ENCODE results near the gene NXT2.
"Not testable (repeated sequence)": the region's sequence is repeated elsewhere in the genome, so short reads cannot be mapped to it uniquely, and the experiment has no call there.

NXT2 gene

DNA sequence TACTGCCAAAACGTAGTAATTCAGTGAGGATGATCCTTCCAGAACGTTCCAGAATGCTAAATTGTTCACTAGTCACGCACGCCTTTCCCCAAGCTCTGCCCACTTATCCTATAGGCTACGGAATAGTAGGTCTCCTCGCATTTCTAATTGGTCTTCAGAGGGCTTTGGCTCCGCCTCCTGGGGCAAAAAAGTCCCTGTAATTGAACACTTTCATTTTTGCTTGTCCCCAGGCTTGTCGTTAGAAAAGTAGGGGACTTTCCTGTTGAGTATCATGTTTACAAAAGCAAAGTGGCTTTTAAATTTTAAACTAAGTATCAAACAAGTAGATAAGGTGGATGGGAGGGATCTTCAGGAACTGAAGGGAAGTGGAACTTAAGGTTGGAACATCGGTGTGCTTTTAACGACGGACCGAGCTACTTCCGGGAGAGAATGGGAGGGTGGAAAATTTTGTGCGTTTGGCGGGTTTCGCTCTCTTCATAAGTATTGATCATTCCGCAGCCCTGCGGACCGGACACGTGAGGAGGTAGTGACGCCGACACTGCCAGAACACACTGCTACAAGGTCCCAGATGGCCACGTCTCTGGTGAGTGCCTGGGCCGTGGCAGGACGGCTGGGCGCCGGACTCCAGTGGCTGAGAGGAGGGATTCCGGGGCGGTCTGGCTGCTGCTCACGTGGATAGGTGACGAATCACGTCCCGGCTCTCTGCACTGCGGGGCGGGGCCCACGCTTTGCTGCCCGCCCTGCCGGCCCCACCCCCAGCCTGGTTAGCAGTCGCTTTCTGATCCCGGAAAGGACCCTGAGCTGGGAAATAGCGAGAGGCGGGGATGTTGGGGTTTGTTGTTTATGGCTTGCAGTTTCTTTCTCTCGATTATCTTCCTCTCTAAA lies at the start of gene NXT2:
TSS of gene NXT2 (plus strand) at position 406 of the 885 bp plus-strand sequence. CDS start at position 569, 163 bp downstream.
- peak; percentile 88 for DNase-seq

DNA sequence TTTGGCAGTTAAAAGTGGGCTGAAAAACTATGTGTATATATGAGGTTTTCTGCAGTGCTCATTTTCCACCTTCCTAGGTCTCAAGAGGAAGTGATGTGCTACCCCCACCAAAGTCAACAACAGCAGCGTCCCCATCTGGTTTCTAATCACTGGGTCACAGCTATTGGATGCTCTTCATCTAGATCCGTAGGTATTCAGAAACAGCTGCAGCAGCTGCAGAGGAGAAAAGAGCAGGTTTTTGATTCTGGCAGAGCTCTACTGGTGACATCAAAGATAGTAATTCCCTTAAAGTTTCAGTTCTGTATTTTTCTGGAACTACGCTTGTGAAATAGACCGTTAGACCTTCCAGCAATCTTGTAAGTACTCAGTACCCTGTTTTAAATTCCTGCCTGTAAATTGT lies 49.0 kb upstream of the NXT2 start:
- DNase-seq: no peak

DNA sequence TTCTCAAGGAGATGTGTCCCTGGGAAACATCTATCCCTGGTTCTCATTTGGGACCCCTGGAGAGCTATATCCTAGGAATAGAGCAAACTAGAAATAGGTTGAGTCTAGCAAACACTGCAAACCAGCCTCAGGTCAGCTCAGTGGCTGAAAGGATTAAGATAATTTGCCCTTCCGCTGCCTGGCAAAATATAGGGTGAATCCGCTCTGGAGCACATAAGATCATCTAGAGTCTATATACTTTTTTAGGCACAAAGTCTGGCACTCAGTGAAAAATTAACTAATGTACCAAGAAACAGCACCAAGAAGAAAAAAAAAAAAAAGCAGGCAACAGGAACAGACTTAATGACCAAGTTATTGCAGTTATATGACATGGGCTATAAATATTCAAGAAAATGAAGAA lies 47.5 kb upstream of the NXT2 start:
- DNase-seq: no peak

DNA sequence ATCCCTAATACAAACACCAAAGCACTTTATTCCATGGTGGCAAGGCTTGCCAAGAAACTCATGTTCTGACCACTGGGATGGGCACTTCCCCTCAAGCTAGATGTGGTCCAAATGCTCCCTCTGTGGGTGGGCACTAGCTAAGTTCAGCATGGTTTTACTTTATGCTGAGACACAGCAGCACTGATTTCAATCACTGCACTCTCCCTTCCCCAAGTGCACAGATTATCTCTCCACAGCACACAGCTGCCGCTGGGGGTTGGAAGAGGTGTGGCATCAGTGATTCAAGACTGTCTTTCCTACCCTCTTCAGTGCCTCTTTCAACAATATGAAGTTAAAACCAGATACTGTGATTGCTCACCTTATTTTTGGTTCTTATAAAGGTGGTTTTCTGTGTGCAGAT lies 38.2 kb upstream of the NXT2 start:
- DNase-seq: no peak

DNA sequence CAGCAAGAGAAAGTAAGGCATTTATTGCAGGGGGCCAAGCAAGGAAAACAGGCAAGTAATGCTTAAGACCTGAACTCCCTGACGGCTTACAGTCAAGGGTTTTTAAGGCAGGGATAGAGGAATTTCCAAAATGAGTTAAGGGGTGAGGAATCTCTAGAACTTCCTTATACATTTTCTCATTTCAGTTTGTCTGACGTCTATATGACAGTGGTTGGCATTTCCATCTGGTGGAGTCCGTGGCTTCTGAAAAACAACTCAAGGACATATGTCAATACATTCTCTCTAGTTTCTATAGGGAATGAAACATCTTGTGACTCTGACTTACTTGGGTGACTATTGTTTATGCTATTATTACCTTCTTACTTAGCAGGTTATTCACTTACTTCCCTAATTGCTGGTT lies 35.5 kb upstream of the NXT2 start:
- DNase-seq: no peak

DNA sequence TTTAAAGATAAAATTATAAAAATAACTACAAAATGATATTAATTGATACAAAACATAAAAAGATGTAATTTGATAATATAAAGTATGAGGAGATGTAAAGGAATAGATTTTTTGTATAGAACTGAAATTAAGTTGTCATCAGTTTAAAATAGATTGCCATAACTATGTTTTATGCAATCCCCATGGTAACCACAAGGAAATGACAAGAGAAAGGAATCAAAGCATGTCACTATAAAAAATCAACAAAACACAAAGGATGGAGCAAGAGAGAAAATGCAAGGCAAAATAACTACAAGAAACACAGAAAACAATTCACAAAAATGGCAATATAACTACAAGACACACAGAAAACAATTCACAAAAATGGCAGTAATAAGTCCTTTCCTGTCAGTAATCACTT lies 27.7 kb upstream of the NXT2 start:
- DNase-seq: no peak

DNA sequence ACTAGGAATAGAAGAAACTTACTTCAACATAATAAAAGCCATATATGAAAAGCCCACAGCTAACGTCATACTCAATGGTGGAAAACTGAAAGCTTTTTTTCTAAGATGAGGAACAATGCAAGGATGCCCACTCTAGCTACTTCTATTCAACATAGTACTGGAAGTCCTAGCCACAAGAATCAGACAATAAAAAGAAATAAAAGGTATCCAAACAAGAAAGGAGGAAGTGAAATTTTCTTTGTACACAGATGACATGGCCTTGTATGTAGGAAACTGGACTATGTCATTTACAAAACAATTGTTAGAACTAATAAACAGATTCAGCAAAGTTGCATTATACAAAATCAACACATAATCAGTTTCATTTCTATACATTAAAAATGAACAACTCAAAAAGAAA lies 25.5 kb upstream of the NXT2 start:
- no peak for DNase-seq

DNA sequence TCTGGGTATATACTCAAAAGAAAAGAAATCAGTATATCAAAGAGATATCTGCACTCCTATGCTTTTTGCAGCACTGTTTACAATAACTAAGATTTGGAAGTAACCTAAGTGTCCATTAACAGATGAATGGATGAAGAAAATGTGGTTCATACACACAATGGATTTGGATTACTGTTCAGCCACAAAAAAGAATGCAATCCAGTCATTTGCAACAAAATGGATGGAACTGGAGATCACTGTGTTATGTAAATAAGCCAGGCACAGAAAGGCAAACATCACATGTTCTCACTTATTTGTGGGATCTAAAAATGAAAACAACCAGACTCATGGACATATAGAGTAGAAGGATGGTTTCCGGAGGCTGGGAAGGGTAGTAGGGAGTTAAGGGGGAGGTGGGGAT lies 17.6 kb upstream of the NXT2 start:
- no peak for DNase-seq

DNA sequence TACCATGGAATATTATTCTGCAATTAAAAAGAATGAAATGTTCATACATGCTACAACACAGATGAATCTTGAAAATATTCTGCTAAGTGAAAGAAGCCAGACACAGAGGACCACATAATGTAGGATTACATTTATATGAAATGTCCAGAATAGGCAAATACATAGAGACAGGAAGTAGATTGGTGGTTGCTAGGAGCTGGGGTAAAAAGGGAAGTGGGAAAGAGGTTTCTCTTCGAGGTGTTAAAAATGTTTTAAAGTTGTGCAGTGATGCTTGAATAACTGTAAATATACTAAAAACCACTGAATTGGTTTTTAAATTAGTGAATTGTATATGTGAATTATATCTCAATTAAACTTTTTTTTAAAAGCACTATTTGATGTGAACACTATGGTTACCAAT lies 3.6 kb upstream of the NXT2 start:
- no peak for DNase-seq

DNA sequence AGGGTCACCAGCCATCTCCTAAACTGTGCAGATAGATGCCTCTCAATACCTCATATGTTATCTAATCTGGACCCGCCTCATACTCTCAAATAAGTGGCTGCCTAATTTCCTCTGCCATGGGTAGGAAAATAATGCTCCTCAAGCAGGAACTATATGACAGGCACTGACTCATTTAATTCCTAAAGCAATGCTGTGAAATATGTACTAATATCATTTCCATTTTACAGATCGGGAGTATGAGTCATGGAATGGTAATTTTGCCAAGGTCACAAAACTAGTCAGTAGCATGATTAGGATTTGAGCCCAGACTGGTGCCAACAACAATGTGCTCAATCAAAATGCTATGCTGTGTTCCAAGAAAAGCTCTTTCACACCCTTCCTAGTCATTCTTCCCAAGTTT lies 3.0 kb upstream of the NXT2 start:
- DNase-seq: no peak

DNA sequence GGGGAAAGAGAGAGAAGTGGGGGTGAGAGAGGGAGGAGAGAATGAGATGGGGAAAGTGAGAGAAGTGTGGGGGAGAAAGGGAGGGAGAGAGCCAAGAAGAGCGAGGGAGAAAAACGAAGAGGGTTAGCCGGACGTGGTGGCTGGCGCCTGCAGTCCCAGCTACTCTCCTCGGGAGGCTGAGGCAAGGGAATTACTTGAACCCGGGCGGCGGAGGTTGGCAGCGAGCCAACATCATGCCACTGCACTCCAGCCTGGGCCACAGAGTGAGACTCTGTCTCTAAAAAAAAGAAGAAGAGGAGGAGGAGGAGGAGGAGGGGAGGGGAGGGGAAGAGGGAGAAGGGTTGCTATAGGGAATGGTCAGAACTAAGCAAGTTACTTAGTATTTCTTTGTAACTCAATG lies 1.7 kb upstream of the NXT2 start:
- DNase-seq: no peak

DNA sequence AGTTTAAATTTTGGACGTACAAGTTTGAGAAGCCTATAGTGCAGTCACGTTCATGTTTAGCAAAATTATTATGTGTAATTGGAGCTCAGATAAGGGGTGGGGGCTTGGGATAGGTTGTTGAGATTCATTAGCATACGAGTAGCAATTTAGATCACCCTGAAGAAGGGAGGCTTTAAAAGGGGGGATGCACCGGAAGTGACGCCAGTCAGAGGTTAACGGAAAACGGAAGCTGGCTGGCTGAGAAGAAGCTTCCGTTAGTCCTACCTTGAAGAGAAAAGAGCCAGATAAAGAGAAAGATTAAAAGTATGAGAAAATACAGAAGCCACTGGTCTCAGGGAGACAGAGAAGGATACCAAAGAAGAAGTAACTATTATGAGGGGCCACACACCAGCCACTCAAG lies 1.1 kb upstream of the NXT2 start:
- no peak for DNase-seq

DNA sequence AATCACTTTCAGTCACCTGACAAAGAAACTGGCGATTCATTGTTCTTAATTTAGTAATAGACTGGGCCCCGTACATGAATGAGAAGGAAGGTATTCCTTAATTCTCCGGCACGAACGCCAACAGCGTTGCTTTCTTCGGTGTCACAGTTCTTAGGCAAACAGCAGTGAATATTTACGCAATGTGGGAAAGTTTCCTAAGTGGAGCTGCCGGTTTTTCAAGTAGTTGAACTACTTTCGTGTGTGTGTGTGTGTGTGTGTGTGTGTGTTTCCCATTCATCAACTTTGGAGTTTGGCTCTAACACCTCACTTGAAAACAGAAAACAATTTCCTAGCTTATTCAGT lies 651 bp downstream of the NXT2 start:
- DNase-seq: no peak

DNA sequence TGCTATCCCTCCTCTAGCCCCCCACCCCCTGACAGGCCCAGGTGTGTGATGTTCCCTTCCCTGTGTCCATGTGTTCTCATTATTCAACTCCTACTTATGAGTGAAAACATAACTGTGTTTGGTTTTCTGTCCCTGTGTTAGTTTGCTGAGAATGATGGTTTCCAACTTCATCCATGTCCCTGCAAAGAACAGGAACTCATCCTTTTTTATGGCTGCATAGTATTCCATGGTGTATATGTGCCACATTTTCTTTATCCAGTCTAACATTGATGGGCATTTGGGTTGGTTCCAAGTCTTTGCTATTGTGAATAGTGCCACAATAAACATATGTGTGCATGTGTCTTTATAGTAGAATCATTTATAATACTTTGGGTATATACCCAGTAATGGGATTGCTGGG lies 2.4 kb downstream of the NXT2 start:
- DNase-seq: not testable (repeated sequence)

DNA sequence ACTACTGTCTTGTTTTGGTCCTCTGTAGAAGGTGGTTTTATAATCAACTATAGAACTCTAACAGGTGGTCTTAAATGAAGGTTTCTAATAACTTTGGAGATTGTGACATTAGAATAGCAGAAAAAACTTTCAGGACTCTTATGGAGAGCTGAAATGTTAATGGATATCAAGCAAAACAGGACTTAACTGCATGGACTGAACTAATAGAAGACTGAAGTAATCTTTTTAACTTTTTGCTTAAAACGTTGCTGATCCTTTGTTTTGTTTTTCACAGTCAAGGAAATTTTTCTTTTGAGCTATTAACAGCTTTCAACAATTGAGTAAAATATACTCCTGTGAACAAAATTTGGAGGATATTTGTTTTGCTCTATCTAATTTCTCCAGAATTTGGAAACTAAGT lies 17.2 kb downstream of the NXT2 start:
- DNase-seq: no peak

DNA sequence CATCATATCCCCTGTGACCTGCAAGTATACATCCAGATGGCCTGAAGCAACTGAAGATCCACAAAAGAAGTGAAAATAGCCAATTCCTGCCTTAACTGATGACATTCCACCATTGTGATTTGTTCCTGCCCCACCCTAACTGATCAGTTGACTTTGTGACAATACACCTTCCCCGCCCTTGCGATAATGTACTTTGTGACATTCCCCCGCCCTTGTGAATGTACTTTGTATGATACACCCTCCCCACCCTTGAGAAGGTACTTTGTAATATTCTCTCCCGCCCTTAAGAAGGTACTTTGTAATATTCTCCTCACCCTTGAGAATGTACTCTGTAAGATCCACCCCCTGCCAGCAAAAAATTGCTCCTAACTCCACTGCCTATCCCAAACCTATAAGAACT lies 39.4 kb downstream of the NXT2 start:
- not testable (repeated sequence) for DNase-seq

DNA sequence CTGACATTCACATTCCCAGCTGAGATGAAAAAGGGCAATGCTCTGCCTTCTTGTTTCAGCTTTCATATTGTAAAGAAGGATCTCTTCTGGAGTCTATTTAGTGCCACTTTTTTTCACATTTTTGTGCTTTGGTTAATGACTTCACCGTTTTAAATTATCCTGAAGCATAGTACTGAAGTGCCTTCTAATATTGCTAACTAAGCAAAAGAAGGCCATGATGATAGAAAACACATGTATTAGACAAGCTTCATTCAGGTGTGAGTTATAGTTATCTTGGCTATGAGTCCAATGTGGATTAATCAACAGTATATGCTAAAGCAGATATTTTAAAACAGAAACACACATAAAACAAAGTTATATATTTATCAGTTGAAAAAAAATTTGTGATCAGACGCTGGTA lies 40.4 kb downstream of the NXT2 start:
- no peak for DNase-seq

DNA sequence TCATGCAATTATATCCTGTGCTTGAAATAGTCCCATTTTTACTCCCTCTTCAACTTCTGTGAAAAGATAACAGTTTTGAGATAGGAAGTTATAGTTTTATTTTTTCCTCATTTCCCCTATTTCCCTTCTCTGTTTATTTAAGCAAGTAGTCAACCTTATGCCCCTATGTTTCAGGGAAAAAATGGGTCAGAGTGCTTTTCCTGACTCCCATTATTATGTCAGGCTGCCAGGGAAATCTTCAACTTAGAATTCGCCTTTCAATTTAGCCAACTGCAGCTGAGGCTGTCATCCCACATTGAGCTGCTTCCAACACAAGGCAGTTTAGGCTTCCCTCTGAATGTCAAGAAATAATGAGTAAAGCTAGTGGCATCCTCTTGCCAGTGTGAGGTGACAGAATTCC lies 42.3 kb downstream of the NXT2 start:
- no peak for DNase-seq

DNA sequence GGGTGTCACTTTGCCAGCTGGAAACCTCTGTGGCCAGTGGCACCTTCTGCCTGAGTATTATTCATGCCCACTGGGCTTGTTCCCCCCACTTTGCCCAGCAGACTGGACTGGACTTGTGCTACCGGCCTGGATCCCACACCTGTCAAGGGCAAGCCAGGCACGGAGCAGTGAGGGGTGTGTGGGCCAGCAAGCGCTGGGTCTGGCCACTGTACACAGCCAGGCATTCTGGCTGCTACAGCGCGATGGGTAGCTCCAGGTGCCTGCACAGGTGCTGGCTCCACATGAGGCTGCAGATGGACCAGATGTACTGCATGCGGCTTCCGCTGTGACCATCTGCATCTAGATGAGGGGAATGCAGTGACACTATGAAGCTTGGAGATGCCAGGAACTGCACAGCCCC lies 48.8 kb downstream of the NXT2 start:
- DNase-seq: no peak

DNA sequence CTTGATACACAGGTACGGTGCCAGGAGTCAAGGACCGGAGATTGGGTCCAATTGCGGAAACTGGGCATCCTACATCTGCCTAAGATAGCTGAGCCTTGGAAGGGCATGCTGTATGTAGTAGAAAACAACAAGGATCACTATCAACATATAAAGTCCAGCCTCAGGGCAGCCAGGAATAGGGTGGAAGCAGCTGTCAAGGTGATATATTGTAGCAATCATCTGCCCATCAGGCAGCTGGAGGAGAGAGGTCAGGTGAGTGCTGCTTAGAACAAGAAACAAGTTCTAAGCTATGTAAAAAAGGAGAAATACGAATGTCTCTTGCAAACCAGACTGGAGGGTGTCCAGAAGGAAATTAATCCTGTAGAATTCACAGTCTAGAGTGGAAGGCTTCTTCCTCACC lies 53.5 kb downstream of the NXT2 start:
- DNase-seq: no peak
